H1 (cell line): ENCODE results near the gene PRRT4. TPM values are rescaled to one million over a fixed set of nuclear protein-coding genes. Genes with fewer than 3 reads are reported as not detected.

Experiments
- BRCA1 ChIP-seq: IDR thresholded peaks from 2 replicates; pipeline ENCODE4 v1.6.1; 2012; ENCODE audit warnings: low read depth, low read length, improper control_type of control experiment
- CHD7 ChIP-seq: fragments of 300-600 bp; sonication (generic); IDR thresholded peaks from 2 replicates; pipeline ENCODE4 v1.7.1; 2012; ENCODE audit warnings: low read length, moderate library complexity, mild to moderate bottlenecking, inconsistent platforms; ENCODE audit not compliant: insufficient replicate concordance
- CTBP2 ChIP-seq: IDR thresholded peaks from 2 replicates; pipeline ENCODE4 v1.7.0; 2011; ENCODE audit warnings: borderline replicate concordance, mild to moderate bottlenecking, moderate library complexity, mixed read lengths, low read length; ENCODE audit not compliant: insufficient read depth, insufficient read length
- GABPA ChIP-seq: IDR thresholded peaks from 2 replicates; pipeline ENCODE4 v1.6.1; 2011; ENCODE audit warnings: mild to moderate bottlenecking, low read length, moderate library complexity, borderline replicate concordance; ENCODE audit not compliant: insufficient read depth
- KDM5A ChIP-seq: fragments of 200-600 bp; IDR thresholded peaks from 2 replicates; pipeline ENCODE4 v1.7.1; 2012; ENCODE audit warnings: mild to moderate bottlenecking, low read length, inconsistent platforms, mixed read lengths
- POLR2A ChIP-seq, 2 experiments: IDR thresholded peaks; 1 replicate in 1 of 2; 2 replicates in 1 of 2; pipeline ENCODE4 v1.6.1; 2011; ENCODE audit warnings: low read depth in 2 of 2, low read length in 2 of 2, mild to moderate bottlenecking in 2 of 2; ENCODE audit errors: control extremely low read depth in 1 of 2
- SP1 ChIP-seq: IDR thresholded peaks from 2 replicates; pipeline ENCODE4 v1.6.1; 2011; ENCODE audit warnings: low read depth, low read length
- SP2 ChIP-seq: IDR thresholded peaks from 2 replicates; pipeline ENCODE4 v1.6.1; 2012; ENCODE audit warnings: mild to moderate bottlenecking, low read length, inconsistent platforms
- TCF12 ChIP-seq: IDR thresholded peaks from 2 replicates; pipeline ENCODE4 v1.6.1; 2011; ENCODE audit warnings: low read depth, mild to moderate bottlenecking, low read length
- ZNF274 ChIP-seq: IDR thresholded peaks from 2 replicates; pipeline ENCODE4 v1.7.0; 2012; ENCODE audit warnings: low read length, borderline replicate concordance; ENCODE audit errors: extremely low read depth
- polyA plus RNA-seq, 7 experiments: library from polyadenylated mRNA; depleted of rRNA in 3 of 7; stranded (reverse) in 5 of 7; unstranded in 2 of 7; fragments of >200 nt in 5 of 7; fragments of 200-250 nt in 2 of 7; gene quantifications; 1 replicate in 5 of 7; 2 replicates in 1 of 7; 4 replicates in 1 of 7; pipeline versions ENCODE4 v1.2.1 to v1.2.3, GENCODE V29; 2011 to 2013; ENCODE audit warnings: missing spikeins in 2 of 7, mixed read lengths in 2 of 7
- total RNA-seq: library from RNA; stranded (reverse); fragmentation: NEBNext Ultra II Directional; extraction: Animal tissue kit (Norgen Biotek cat#: 25700); gene quantifications from 2 replicates; pipeline ENCODE4 v1.2.1, GENCODE V29; 2021

Gene PRRT4
- total and polyA plus RNA-seq, 2 of the 8 experiments (the other 6 are each of a cell fraction or from before 2014, with no cell fraction given) = 0.34 to 1.0 TPM

GRCh38 chr7:128400566-128400965 is 39.1 kb upstream of the PRRT4 start (continued):
- no peak for TF ChIP-seq CHD7
- no peak for TF ChIP-seq ZNF274
- TF ChIP-seq TCF12 = no peak
- TF ChIP-seq BRCA1 = no peak
- TF ChIP-seq SP2 = no peak
- TF ChIP-seq GABPA = no peak
- no peak for TF ChIP-seq POLR2A (IDR thresholded peaks at IDR 0.05; ENCODE audit: control extremely low read depth in 1 of 2, low read depth in 2 of 2, low read length in 2 of 2)
- TF ChIP-seq SP1 = no peak
- no peak for TF ChIP-seq KDM5A
- TF ChIP-seq CTBP2 = no peak
- TF ChIP-seq, all 59 proteins: peak for 0
